SKM-1 (cell line): ENCODE results near the gene NFATC2IP.
"Not testable (repeated sequence)": the region's sequence is repeated elsewhere in the genome, so short reads cannot be mapped to it uniquely, and the experiment has no call there.

Source experiments
- DNase-seq: peaks from one replicate; lab custom pipeline; 2025; ENCODE audit not compliant: unreplicated experiment; lab: John Stamatoyannopoulos, UW

Gene NFATC2IP

DNA sequence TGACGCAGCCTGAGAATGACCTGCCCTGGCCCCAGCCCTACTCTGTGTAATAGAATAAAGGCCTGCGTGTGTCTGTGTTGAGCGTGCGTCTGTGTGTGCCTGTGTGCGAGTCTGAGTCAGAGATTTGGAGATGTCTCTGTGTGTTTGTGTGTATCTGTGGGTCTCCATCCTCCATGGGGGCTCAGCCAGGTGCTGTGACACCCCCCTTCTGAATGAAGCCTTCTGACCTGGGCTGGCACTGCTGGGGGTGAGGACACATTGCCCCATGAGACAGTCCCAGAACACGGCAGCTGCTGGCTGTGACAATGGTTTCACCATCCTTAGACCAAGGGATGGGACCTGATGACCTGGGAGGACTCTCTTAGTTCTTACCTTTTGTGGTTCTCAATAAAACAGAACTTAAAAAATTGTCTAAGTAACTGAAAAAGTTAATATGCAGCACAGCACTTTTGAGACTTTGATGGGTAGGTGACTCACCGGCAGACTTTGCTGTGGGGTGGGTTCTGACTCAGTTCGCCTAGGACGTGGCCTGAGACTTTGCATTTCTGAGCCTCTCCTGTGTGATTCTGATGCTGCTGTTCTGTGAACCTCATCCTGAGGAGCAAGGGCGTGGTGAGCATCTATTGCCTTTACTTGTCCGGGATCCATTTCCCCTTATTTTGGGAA is 39.8 kb downstream of the NFATC2IP start:
- no peak for DNase-seq

DNA sequence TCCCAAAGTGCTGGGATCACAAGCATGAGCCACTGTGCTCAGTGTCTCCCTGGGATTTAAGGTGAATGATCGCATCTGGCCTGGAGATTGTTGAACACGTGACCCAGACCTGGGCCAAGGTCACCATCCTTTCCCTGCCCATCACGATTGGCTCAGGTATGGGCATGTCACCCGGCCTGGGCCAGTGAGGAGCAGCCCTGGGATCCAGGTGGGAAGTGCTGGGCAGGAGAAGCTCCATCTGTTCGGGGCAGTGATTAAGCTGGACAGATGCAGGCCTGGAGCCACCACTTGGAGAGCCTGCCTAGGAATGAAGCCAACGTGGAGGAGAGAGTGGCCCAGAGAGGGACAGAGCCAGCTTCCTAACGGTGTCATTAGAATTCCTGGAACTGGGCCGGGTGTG is 41.0 kb downstream of the NFATC2IP start:
- DNase-seq, result no peak

DNA sequence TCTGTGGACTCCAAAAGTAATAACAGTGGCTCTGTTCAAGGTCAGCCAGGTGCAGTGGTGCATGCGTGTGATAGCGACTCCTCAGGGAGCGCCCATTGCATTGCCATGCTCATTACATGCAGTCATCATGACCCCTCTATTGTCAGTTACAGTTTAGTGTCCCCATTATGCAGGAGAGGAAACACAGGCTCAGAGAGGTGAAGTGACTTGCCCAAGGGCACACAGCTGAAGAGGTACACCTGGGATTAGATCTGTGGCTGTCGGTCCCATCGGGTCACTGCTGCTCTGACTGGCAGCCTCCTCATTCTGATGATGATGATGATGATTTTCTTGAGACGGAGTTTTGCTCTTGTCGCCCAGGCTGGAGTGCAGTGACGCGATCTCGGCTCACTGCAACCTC is 41.8 kb downstream of the NFATC2IP start:
- no peak for DNase-seq

DNA sequence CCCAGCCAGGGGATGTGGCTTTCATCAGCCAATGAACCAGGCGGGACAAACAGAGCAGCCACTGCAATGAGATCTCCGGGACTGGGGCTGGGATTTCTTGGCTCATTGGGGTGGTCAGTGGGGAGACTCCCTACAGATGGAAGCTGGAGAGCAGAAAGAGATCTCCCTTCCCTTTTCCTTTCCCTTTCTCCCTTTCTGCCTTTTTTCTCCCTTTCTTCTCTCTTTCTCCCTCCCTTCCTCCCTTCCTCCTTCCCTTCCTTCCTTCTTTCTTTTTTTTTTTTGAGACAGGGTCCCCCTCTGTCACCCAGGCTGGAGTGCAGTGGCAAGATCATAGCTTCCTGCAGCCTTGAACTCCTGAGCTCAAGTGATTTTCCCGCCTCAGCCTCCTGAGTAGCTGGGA is 48.1 kb downstream of the NFATC2IP start:
- no peak for DNase-seq

DNA sequence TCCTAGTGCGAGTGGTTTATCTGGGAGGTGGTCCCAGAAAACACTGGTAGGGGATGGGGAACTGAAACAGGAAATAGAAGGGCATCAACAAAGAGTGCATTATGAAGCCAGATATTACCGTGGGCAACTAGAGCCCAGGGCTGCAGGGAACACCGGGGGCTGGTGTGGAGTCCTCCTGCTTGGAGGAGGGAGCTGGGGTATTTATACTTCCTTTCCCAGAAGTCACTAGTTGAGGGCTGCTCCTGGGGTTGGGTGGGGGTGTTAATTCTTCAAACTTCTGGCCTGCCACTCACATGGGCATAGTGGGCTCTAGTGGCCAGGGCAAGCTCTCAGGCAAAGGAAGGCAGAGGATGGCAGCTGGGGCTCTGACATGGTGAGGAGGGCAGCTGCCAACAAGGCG is 48.8 kb downstream of the NFATC2IP start:
- no peak for DNase-seq

DNA sequence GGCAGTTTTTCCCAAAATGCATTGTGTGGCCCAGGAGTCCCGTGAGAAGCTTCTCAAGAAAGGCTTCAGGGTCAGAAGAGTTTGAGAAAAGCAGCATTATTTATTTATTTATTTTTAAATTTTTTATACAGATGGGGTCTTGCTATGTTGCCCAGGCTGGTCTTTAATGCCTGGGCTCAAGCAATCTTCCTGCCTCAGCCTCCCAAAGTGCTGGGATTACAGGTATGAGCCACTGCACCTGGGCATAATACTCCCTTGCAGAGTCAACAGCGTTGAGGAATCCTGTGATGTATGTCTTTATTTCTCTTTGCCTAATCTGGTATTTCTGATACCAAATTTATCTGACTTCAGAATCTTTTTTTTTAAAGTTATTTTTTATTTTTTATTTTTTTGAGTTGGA is 49.3 kb downstream of the NFATC2IP start:
- no peak for DNase-seq

DNA sequence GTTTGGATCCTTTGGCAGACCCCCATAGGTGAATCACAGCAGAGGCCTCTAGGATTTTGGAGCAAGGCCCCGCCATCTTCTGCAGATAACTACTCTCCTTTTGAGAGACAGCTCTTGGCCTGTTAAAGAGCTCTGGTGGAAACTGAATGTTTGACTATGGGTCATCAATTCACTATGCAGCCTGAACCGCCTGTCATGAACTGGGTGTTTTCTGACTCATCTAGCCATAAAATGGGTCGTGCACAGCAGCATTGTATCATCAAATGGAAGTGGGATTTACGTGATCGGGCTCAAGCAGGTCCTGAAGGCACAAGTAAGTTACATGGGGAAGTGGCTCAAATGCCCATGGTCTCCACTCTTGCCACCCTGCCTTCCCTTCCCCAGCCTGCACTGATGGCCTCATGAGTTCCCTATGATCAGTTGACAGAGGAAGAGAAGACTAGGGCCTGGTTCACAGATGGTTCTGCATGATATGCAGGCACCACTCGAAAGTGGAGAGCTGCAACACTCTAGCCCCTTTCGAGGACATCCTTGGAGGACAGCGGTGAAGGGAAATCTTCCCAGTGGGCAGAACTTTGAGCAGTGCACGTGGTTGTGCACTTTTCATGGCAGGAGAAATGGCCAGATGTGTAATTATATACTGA is 53.9 kb downstream of the NFATC2IP start:
- not testable (repeated sequence) for DNase-seq

DNA sequence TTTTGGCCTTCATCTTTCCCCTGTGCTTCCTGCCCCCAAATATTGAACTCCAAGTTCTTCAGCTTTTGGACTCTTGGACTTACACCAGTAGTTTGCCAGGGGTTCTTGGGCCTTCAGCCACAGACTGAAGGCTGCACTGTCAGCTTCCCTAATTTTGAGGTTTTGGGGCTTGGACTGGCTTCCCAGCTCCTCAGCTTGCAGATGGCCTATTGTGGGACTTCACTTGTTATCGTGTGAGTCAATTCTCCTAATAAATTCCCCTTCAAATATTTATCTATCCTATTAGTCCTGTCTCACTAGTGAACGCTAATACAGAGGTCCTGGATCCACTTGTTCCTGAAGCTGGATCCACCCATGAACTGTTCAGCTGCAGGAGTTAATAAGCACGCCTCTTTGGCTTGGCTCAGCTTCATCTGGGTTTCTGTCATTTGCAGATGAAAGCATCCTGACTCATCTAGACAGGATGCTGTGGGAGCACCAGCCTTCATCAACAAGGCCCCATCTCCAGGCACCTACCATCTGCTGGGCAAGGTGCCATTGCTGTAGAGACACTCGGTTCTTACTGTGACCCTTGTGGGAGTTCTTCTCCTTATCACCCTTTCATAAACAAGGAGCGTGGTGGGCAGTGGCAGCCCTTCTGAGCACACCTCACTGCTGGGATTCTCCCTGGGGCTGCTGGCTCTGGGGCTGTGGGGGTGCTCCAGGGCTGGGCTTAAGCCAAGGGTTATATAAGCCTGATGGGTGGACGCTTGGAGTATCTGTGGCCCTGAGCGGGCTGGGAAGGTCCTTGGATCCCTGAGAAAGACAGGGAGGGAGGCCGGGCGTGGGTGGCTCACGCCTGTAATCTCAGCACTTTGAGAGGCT is 57.2 kb downstream of the NFATC2IP start:
- no peak for DNase-seq

DNA sequence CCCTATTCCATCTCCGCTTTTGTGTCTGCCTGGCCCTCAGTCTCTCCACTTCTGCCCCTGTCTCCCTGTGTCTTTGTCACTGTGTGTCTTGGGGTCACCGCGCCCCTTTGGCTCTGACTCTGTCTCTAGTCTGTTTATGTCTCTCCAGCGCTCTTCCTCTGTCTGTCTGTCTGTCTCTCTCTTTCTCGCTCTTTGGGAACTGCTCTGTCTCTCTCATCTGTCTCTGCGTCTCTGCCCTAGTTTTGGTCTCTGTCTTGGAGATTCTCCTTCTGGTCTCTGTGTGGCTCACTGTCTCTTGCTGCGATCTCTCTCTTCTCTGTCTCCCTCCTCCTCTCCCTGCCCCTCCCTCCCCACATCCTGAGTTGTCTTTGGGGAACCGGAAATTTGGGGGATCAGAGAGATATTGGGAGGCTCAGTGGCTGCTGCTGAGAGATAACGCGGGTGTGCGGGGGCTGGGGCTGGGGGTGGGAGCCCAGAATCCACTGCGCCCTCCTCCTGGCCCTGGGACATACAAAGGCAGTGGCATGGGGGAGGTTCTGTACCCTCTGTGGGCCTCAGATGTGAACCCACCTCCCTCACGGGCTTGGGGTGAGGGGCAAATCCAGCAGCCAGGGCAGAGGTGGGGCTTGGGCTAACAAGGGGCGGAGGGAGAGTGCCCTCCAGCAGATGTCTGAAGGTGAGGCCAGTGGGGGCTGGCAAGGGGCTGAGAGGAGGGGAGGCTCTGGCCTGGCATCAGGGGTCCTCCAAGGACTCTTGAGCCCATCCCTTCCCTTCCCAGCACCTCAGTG is 58.5 kb downstream of the NFATC2IP start:
- no peak for DNase-seq

DNA sequence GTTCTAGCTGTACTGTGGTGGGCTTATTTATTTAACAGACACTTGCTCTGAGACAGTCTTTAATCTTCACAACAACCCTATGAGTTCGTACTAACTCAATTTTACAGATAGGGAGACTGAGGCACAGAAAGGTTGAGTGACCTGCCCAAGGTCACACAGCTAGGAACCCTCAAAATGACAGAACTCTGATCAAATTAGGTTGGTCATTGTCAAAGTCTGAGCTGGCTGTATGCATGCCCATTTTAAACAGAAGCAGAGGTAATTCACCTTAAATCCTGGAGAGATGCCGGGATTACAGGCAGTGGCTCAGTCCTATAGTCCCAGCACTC is 59.1 kb downstream of the NFATC2IP start:
- DNase-seq, result no peak

DNA sequence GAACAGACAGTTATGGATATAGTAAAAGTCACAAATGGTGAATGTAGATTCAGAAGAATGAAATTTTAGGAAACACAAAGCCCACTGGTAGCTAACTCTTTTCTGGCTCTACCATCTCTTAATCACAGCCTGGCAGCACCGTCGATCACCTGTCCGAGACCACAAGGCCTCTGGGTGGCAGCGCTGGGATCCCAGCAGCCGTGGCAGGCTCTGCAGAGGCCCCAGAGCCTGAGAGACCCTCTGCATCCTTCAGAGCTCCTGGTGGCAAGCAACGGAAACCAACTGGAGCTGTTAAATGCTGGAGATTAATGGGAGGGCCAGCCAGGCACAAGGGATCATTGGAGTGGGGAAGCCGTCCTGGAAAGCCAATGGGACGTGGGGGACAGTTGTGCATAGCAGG is 60.4 kb downstream of the NFATC2IP start:
- DNase-seq, result no peak

DNA sequence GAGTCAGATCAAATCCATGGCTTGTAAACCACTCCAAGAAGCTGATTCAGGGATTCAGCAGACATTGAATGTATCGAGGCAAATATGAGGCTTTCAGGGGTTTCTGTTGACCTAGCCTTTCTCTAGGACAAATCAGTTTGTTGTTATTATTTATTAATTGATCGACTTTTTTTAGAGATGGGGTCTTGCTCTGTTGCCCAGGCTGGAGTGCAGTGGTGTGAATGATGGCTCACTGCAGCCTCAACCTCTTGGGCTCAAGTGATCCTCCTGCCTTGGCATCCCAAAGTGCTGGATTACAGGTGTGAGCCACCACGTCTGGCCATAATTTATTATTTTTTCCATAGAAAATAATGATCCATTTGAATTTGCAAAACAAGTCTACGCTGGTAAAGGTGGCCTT is 61.1 kb downstream of the NFATC2IP start:
- no peak for DNase-seq

DNA sequence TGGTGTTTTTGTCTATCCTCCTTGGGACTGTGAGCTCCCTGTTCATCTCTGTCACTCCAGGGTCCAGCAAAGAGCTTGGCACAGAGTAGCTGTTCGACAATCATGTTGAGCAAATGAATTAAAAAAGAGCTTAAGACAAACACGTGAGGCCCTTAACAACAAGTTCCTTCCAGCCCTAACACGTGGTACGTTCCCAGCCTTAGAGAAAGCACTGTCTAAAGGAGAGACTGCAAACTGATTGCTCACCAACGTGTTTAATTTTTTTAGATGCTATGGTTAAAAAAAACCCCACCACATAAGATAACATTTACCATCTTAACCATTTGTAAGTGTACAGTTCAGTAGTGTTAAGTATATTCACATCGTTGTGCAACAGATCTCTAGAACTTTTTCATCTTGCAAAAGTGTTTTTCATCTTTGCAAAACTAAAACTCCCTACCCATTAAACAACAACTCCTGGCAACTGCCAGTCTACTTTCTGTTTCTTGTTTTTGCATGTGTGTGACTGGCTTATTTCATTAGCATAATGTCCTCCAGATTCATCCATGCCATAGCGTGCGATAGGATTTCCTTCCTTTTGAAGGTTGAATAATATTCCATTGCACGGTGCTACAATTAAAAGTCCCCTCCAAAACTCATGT is 62.3 kb downstream of the NFATC2IP start:
- no peak for DNase-seq

DNA sequence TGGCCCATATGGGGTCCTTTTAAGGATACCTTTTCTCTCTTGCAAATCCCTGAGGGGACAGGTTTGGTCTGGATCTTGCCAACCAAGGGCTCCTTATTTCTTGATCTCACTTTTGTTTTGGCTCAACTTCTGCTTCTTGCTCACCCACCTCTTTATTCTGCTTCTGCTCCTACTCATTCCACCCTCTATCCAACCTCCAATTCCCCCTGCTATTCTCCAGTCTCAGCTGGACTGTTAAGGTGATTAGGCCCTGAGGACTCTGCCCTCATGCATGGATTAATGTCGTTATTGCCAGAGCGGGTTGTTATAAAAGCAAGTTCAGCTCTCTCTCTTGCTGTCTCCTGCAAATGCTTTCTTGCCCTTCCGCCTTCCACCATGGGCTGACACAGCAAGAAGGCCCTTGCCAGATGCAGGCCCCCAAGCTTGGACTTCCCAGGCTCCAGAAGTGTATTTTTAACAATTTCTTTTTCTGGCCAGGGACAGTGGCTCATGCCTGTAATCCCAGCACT is 63.9 kb downstream of the NFATC2IP start:
- DNase-seq, result no peak
